ENCODE measurements around the gene TENT5A.

Gene TENT5A

DNA sequence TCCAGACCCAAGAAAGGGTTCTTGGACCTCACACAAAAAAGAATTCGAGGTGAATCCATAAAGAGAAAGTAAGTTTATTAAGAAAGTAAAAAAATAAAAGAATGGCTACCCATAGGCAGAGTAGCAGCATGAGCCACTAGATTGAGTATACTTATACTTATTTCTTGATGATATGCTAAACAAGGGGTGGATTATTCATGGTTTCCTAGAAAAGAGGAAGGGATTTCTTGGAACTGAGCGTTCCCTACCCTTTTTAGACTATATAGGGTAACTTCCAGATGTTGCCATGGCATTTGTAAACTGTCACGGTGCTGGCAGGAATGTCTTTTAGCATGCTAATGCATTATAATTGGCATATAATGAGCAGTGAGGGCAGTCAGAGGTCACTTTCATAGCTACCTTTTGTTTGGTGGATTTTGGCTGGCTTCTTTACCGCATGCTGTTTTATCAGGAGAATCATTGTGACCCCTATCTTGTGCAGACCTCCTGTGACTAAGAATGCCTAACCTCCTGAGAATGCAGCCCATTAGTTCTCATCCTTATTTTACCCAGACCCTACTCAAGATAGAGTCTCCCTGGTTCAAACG lies 44.3 kb downstream of the TENT5A start:
- DNase-seq (ENCODE audit: low spot score), result no peak

DNA sequence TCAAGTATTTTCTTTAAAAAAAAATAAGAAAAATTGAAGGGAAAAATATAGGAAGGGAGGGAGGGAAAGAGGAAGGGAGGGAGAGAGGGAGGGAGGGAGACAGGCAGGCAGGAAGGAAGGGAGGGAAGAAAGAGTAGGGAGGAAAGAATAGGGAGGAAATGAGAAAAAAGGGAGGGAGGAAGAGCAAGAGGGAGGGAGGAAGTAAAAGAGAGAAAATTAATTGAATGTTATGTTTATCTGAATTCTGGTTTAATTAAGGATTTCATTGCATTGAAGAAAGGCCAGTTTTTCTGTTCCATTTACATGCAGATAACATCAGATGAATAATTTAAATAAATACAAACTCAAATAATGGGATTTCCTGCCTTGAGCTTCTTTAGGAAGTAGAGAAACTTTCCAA lies 47.8 kb downstream of the TENT5A start:
- DNase-seq (ENCODE audit: low spot score), result no peak

DNA sequence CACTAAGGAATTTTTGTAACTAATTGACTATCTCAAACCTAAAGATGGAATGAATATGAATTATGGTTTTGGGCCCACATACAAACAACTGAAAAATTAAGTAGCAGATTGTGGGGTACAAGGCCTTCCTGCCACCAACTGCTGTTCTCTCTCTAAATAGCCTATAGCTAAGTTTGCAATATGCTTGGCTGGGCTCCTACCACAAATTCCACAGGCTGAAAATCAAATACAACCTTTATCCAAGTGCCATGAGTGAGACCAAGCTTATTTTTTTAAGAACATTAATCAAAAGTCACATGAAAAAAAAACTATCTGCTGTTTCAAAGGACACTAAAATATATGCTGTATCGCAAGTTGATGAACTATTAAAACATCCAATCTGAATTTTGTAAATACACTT lies 52.1 kb downstream of the TENT5A start:
- no peak for DNase-seq (ENCODE audit: low spot score)

DNA sequence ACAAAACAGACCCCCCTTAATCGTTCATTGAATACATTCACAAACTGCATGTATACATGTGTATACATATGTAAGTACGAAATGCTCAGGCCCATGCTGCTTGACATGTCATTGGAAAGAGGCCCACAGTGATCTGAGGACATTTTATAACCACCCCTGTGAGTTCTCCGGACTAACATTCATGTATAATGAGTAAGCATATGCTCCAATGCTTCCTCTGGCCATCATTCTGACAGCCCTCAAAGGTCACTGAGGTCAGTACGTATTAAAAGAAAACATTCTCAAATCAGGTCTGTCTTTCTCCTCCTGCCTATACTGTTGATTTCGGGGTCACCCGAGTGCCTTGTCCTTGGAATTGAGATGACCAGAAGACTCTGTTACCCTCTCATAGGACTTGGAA lies 54.9 kb downstream of the TENT5A start:
- DNase-seq (ENCODE audit: low spot score), result no peak

DNA sequence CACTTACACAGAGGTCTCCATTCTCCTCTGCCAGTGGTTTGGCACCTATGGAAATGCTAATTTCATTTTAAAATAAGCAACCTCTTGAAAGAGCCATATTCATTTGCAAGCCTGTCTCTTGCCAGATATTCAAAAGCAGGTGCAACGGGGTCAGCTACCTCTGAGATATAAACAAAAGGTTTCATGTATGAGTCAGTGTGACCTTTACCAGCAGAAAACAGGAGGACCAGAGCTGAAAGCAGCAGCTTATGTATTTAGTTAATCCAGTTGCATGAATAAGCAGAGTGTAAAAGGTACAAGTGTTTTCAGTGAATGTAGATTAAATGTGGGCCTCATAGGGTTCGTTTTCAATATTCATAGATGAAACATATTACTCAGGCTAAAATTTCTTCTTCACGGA lies 56.0 kb downstream of the TENT5A start:
- DNase-seq (ENCODE audit: low spot score), result no peak
